IPS DF 4.7 (cell line): Measurements from ENCODE around the gene CCNDBP1.
"Not testable (repeated sequence)": the region's sequence is repeated elsewhere in the genome, so short reads cannot be mapped to it uniquely, and the experiment has no call there.

Source experiments
- DNase-seq: peaks from one replicate; pipeline ENCODE4 v3.0.0-alpha.2; 2013; ENCODE audit warnings: low spot score; ENCODE audit errors: extremely low read depth

CCNDBP1 gene

DNA sequence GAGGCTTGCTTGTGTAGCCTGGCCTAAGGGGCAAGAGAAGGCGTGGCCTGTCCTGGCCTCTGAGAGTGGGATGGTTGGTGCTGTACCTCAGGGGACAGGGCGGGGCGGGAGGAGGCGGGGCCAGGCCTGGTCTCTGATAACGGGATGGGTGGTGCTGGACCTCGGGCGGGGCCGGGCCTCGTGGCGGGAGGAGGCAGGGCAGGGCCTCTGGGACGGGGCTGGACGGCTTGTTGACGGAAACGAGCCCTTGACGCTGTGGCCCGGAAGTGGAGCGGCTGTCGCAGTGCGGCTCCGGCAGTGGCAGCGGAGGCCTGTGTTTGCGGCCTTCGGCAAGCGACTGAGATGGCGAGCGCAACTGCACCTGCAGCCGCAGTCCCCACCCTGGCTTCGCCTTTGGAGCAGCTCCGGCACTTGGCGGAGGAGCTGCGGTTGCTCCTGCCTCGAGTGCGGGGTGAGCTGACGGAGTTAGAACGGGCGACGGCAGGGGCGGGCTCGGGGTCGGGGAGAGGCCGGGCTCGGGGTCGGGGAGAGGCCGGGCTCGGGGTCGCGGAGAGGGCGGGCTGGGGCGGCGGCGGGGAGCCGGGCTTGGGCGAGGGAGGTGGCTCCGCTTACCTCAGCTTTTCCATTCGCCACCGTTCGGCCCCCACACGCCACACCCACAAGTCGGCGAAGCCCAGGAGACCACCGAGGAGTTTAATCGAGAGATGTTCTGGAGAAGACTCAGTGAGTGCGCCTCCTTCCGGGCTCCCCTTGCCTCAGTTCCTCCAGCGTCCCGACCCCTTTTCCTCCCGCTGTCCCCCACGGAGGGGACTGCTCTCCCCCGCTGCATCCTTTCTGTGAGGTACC lies at the start of gene CCNDBP1:
CCNDBP1 (plus strand) TSS at position 247 of the 846 bp plus-strand sequence; CDS start at position 343, 96 bp downstream.
- DNase-seq = peak; percentile 72

- DNase-seq = no peak
Observed at GRCh38 chr15:43143203-43143941, 41.8 kb upstream of the CCNDBP1 start.

- DNase-seq = no peak
Observed at GRCh38 chr15:43144512-43144911, 40.7 kb upstream of the CCNDBP1 start.

DNA sequence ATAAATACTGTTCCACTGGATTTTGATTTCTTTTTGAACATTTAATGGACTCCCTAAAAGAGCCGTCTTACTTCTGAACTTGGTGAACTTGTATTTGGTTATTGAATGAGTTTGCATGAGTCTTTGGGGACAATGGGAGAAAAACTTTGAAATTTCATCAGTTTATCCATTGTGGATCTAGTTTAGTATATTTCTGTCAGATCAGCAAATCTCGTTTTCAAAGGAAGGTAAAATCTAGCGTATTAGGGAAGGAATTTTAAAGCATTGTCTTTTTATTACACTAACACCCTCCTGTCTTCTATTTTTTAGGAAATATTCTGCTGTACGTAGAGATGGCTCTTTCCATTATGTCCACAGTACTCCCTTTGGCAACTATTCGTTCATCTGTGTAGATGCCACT lies 39.0 kb upstream of the CCNDBP1 start:
- DNase-seq = no peak

DNA sequence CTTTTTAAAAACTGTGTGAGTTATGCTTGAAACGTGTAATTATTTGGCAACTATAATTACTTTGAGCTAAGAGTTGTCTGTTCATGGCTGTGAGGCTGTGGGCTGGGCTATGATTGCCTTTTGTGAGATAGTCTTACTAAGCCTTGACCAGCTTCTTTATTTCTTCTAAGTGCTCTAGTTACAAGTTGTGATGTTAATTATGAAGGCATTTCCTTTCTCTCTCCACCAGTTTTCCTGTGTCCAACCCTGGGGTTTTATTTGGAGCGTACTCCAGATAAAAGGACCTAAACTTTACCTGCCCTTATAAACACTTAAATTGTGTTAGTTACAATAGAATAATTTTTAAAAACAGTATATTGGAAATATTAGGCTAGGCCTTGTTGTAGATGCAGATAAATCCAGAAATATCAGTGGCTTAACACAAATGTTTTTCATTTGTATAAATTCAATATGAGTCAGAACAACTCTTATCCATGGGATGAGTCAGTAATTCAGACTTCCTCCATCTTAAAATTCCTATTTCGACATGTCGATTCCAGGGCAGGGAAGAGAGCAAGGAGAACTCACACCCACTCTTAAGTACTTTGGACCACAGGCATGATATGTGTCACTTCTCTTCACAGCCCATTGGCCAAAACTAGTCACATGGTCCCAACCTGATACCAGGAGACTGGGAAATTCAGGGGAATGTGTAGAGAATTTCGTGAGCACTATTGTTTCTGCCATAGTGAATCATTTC lies 34.8 kb upstream of the CCNDBP1 start:
- no peak for DNase-seq

- no peak for DNase-seq
Observed at GRCh38 chr15:43151688-43152087, 33.5 kb upstream of the CCNDBP1 start.

DNA sequence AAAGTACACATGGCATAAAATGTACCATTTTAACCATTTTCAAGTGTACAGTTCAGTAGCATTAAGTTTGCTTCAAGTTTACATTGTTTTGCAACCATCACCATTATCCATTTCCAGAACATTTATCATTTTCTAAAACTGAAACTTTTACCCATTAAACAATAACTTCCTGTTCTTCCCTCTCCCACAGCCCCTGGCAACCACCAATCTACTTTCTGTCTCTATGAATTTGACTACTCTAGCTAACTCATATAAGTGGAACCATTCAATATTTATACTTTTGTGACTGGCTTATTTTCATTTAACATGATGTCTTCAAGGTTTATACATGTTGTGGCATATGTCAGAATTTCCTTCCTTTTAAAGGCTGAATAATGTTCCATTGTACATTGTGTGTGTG lies 31.9 kb upstream of the CCNDBP1 start:
- no peak for DNase-seq

- DNase-seq = no peak
Observed at GRCh38 chr15:43165801-43166325, 19.3 kb upstream of the CCNDBP1 start.

DNA sequence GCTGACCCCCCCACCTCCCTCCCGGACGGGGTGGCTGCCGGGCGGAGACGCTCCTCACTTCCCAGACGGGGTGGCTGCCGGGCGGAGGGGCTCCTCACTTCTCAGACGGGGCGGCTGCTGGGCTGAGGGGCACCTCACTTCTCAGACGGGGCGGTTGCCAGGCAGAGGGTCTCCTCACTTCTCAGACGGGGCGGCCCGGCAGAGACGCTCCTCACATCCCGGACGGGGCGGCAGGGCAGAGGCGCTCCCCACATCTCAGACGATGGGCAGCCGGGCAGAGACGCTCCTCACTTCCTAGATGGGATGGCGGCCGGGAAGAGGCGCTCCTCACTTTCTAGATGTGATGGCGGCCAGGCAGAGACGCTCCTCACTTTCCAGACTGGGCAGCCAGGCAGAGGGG lies 17.9 kb upstream of the CCNDBP1 start:
- not testable (repeated sequence) for DNase-seq

DNA sequence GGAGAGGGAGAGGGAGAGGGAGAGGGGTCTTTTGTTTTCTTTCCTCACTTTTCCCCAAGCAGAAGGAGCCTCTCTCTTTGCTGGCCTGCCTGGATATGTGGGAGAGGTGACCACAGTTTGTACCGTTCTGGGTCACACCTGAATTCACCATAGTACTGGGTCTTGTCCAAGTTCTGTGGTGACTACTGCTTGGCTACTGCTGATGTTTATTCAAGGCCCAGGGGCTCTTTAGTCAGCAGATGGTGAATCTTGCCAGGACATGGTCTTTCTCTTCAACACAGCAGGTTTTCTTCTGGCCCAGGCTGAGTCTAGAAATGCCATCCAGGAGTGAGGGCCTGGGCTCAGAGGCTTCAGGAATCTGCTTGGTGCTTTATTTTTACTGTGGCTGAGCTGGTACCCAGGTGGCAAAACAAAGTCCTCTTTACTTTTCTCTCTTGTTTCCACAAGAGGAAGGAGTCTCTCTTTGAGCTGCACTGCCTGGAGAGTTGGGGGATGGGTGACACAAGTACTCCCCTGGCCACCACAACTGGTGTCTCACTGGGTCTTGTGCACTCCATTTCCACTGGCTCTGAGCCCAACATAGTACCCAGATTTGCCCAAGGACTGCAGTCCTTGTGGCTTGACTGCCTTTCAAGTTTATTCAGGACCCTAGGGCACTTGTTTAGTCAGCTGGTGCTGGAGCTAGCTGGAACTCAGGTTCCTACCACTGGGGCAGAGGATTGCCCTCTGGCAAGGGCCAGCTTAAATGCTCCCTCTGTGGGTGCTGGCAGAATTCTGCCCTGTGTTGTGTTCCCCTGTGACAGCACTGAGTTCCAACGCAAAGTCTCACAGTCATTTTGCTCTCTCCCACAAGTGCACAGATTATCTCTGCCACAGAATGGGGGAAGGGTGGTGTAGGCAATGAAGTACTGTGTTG lies 16.8 kb upstream of the CCNDBP1 start:
- no peak for DNase-seq

GRCh38 chr15:43169888-43170287 lies 15.3 kb upstream of the CCNDBP1 start:
- no peak for DNase-seq

DNA sequence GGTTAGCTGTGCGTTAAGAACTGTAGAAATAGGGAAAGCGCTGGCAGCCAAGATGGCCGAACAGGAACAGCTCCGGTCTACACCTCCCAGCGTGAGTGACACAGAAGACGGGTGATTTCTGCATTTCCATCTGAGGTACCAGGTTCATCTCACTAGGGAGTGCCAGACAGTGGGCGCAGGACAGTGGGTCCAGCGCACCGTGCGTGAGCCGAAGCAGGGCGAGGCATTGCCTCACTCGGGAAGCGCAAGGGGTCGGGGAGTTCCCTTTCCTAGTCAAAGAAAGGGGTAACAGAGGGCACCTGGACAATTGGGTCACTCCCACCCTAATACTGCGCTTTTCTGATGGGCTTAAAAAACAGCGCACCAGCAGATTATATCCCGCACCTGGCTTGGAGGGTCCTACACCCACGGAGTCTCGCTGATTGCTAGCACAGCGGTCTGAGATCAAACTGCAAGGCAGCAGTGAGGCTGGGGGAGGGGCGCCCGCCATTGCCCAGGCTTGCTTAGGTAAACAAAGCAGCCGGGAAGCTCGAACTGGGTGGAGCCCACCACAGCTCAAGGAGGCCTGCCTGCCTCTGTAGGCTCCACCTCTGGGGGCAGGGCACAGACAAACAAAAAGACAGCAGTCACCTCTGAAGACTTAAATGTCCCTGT lies 9.4 kb upstream of the CCNDBP1 start:
- not testable (repeated sequence) for DNase-seq

GRCh38 chr15:43177147-43177546 lies 8.1 kb upstream of the CCNDBP1 start:
- not testable (repeated sequence) for DNase-seq

GRCh38 chr15:43183270-43183669 lies 1.9 kb upstream of the CCNDBP1 start:
- no peak for DNase-seq

GRCh38 chr15:43184407-43185124 lies 637 bp upstream of the CCNDBP1 start:
- DNase-seq = no peak

DNA sequence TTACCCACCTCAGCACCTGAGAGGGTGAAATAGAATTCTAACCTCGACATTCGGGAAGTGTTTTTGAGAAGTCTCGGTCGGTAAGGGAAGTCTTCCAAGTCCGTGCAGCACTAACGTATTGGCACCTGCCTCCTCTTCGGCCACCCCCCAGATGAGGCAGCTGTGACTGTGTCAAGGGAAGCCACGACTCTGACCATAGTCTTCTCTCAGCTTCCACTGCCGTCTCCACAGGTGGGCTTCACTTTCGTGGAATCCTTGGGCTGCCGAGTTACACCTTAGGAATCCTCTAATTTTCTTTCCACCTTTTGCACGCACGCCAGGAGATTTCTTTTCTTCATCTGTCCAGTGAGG lies 775 bp downstream of the CCNDBP1 start:
- no peak for DNase-seq

GRCh38 chr15:43187544-43188155 lies 2.4 kb downstream of the CCNDBP1 start:
- no peak for DNase-seq

- no peak for DNase-seq
Observed at GRCh38 chr15:43189296-43189695, 4.1 kb downstream of the CCNDBP1 start.

DNA sequence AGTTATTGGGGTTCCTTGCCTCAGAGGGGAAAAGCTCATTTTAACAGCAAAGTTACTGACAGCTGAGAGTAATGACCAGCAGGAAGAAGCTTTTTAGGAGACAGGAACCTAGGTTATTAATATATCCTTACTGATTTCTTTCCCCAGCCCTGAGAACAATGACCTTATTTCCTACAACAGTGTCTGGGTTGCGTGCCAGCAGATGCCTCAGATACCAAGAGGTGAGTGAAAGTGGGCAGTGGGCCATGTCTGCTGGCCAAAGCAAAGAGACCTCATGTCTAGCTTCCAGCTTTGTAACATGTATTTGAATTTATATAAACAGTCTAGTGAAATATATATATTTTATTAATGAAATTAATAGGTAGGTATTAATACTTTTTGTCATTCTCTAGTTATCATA lies 5.0 kb downstream of the CCNDBP1 start:
- DNase-seq = no peak
